ENCODE data around the gene WDFY1. TPM values are rescaled to one million over a fixed set of nuclear protein-coding genes. Genes with fewer than 3 reads are reported as not detected.

Gene WDFY1
- total RNA-seq, 4 donors from 2014 or later: 36.9 to 82.0 (median 65.0) TPM

DNA sequence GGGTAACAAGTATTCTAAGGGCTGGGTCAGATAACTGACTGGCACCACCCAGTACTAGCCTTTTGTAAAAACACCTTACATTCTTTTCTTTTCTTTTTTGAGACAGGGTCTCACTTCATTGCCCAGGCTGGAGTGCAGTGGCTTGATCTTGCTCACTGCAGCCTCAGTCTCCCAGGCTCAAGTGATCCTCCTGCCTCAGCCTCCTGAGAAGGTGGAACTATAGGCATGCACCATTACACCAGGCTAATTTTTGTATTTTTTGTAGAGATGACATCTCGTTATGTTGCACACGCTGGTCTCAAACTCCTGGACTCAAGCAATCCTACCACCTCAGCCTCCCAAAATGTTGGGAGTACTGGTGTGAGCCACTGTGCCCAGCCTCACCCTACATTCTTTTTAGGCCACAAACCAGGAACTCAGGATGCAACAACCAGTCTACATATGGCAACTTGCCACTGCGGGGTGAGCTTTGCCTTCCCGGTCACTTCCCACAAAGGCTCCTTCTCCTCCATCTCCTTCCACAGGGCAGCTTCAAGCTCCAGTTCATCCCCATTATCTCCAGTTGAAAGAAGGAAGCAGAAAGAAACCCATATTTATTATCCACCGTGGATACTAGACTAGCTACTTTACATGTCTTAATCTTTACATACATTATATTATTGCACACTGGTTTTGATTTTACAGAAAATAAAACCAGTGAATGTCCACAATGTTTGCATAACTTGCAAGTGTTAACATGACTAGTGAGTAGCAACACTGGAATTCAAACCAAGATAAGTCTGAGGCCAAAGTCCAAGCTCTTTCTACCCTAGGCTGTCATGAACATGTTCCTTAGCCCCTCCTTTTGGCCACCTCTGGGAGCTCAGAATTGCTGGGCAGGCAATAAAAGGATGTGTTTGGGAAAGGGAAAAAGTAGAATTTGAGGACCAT lies 84.1 kb downstream of the WDFY1 start:
- peak in 2 of 3 donors; percentile 61 to 72 for DNase-seq
- TF ChIP-seq POLR2A (IDR thresholded peaks at IDR 0.05): no peak
- TF ChIP-seq, protein P1, sequence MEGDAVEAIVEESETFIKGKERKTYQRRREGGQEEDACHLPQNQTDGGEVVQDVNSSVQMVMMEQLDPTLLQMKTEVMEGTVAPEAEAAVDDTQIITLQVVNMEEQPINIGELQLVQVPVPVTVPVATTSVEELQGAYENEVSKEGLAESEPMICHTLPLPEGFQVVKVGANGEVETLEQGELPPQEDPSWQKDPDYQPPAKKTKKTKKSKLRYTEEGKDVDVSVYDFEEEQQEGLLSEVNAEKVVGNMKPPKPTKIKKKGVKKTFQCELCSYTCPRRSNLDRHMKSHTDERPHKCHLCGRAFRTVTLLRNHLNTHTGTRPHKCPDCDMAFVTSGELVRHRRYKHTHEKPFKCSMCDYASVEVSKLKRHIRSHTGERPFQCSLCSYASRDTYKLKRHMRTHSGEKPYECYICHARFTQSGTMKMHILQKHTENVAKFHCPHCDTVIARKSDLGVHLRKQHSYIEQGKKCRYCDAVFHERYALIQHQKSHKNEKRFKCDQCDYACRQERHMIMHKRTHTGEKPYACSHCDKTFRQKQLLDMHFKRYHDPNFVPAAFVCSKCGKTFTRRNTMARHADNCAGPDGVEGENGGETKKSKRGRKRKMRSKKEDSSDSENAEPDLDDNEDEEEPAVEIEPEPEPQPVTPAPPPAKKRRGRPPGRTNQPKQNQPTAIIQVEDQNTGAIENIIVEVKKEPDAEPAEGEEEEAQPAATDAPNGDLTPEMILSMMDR (IDR thresholded peaks at IDR 0.05): peak in 3 of 6 experiments; percentile 46 to 49 (median 46)
- H3K4me3 ChIP-seq: no peak overlapping the region
- H3K9me3 ChIP-seq: no peaks in the 10 kb centered on the region
- no peaks in the 10 kb centered on the region for H3K27me3 ChIP-seq
- H3K27ac ChIP-seq: peak overlapping the region in 2 of 4 donors; percentile 68 to 77
- peaks cover 0 to 17% (median 0%) of the 10 kb centered on the region in 4 donors for H3K4me1 ChIP-seq
- H3K36me3 ChIP-seq: no peaks in the 10 kb centered on the region

DNA sequence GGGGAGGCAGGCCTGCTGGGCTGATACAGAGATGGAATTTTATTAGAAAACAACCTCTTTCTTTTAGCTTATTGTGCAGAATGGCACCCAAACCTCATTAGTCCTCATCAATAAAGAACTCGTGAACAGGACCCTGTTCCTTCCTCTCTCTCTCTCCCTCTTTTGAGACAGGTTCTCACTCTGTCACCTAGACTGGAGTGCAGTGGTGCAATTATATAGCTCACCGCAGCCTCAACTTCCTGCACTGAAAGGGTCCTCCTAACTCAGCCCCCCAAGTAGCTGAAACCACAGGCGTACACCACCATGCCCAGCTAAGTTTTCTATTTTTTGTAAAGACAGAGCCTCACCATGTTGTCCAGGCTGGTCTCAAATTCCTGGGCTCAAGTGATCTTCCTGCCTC lies 86.1 kb downstream of the WDFY1 start:
- TF ChIP-seq, protein P1 (IDR thresholded peaks at IDR 0.05): no peak
- TF ChIP-seq POLR2A (IDR thresholded peaks at IDR 0.05): no peak
- Histone ChIP-seq H3K4me3 (no peak overlapping the region), H3K36me3 (peaks cover 0 to 2% (median 0%) of the 10 kb centered on the region in 3 donors), H3K27me3 (no peaks in the 10 kb centered on the region), H3K9me3 (no peaks in the 10 kb centered on the region), H3K27ac (no peak overlapping the region), H3K4me1 (peaks cover 0 to 17% (median 0%) of the 10 kb centered on the region in 4 donors)
- no peak for DNase-seq

DNA sequence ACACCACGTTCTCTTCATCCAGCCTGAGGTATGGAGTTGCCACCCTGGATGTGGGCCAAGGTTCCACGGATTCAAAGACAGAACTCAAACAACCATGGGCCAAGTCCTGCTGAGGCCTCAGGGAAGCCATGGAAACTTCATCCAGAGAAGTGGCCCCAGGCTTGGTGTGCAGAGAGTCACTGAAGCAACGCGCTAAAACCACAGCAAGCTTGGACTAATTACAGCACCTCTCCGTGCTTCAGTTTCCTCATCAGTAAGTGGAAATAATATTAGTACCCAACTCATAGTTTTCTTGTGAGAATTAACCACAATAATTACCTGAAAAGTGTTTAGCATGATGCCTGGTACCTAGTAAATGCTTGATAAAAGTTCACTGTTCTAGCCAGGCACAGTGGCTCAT lies 88.6 kb downstream of the WDFY1 start:
- H3K27me3 ChIP-seq: no peaks in the 10 kb centered on the region
- H3K36me3 ChIP-seq: peaks cover 0 to 2% (median 0%) of the 10 kb centered on the region in 3 donors
- TF ChIP-seq, protein P1 (IDR thresholded peaks at IDR 0.05): no peak
- TF ChIP-seq POLR2A (IDR thresholded peaks at IDR 0.05): no peak
- no peaks in the 10 kb centered on the region for H3K9me3 ChIP-seq
- H3K4me3 ChIP-seq: no peak overlapping the region
- peaks cover 0 to 16% (median 0%) of the 10 kb centered on the region in 4 donors for H3K4me1 ChIP-seq
- DNase-seq: no peak
- no peak overlapping the region for H3K27ac ChIP-seq

DNA sequence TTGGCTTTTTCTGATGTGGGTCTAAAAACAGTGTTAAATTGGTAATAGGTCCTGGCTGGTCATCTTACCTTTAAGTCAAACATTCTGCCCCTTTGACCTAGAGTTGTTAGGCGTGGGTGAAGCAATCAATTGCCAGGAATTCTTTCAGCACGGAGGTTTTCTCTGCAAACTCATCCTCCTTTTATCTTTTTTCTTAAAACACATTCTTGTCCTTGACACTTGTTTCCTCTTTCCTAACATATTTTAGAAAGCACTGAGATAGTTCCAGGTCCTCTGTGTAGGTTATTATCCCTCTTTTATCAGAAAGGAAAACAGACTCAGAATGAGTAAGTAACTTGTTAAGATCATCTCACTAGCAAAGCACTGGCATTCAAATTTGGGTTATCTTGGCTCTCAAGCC lies 89.1 kb downstream of the WDFY1 start:
- H3K4me3 ChIP-seq: no peak overlapping the region
- no peaks in the 10 kb centered on the region for H3K9me3 ChIP-seq
- H3K36me3 ChIP-seq: peaks cover 0 to 2% (median 0%) of the 10 kb centered on the region in 3 donors
- H3K27me3 ChIP-seq: no peaks in the 10 kb centered on the region
- H3K27ac ChIP-seq: no peak overlapping the region
- DNase-seq: no peak
- TF ChIP-seq, protein P1 (IDR thresholded peaks at IDR 0.05): no peak
- no peak for TF ChIP-seq POLR2A (IDR thresholded peaks at IDR 0.05)
- peaks cover 0 to 17% (median 0%) of the 10 kb centered on the region in 4 donors for H3K4me1 ChIP-seq

DNA sequence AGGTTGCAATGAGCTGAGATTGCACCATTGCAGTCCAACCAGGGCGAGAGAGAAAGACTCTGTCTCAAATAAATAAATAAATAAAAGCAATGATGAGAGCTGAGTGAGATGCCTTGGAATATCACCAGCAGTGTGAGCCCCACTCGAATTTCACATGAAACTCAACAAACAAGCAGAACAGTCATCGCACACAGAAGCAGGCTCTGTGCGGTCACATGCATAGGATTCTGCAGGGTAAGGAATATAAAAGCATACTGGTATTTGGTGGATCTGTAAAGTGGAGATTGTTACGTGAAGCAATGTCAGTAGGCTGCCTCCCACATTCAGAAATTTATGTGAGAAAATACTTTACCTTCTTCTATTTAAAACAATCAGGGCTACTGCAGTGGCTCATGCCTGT lies 89.7 kb downstream of the WDFY1 start:
- Histone ChIP-seq H3K9me3 (no peaks in the 10 kb centered on the region), H3K4me1 (peaks cover 0 to 12% (median 0%) of the 10 kb centered on the region in 4 donors), H3K27me3 (no peaks in the 10 kb centered on the region), H3K36me3 (peaks cover 0 to 2% (median 0%) of the 10 kb centered on the region in 3 donors), H3K27ac (no peak overlapping the region), H3K4me3 (no peak overlapping the region)
- TF ChIP-seq, protein P1 (IDR thresholded peaks at IDR 0.05): no peak
- TF ChIP-seq POLR2A (IDR thresholded peaks at IDR 0.05): no peak
- peak in 1 of 3 donors; percentile 29 for DNase-seq

Measured in Peyer's patch (tissue), 4 donors.